Activated T-cell treated with anti-CD3 and anti-CD28 coated beads, Interleukin-2, amount 50 U/mL, for 4 hours (primary cell): ENCODE results near the gene PDCD1. TPM values are rescaled to one million over a fixed set of nuclear protein-coding genes. Genes with fewer than 3 reads are reported as not detected.
"Not testable (repeated sequence)": the region's sequence is repeated elsewhere in the genome, so short reads cannot be mapped to it uniquely, and the experiment has no call there.

Experiments used
- ATAC-seq, 2 donors: fragments of 200-7000 bp; cut with Tn5 transposase; one replicate each; pipeline ENCODE4 v1.10.0; 2021
- DNase-seq: peaks from one replicate; pipeline ENCODE4 v3.0.0-alpha.2; 2020
- H3K27me3 Mint-ChIP-seq: one replicate; pipeline ENCODE4 v1.8.0; 2021; ENCODE audit warnings: low read depth, mixed read lengths
- H3K36me3 Mint-ChIP-seq: one replicate; pipeline ENCODE4 v1.8.0; 2022; ENCODE audit warnings: mixed read lengths; ENCODE audit not compliant: insufficient read depth
- H3K4me1 Mint-ChIP-seq: one replicate; pipeline ENCODE4 v1.8.0; 2021; ENCODE audit warnings: low read depth, mixed read lengths
- H3K4me3 Mint-ChIP-seq: one replicate; pipeline ENCODE4 v1.8.0; 2021; ENCODE audit warnings: mild to moderate bottlenecking, moderate library complexity, mixed read lengths
- H3K9me3 Mint-ChIP-seq: one replicate; pipeline ENCODE4 v1.8.0; 2021; ENCODE audit warnings: mixed read lengths
- total RNA-seq, 3 donors: library from RNA; stranded (reverse); gene quantifications; one replicate each; pipeline ENCODE4 v1.2.1, GENCODE V29; 2021

PDCD1 gene
- total RNA-seq, 3 donors from 2014 or later = 60.5 to 102 (median 77.3) TPM

DNA sequence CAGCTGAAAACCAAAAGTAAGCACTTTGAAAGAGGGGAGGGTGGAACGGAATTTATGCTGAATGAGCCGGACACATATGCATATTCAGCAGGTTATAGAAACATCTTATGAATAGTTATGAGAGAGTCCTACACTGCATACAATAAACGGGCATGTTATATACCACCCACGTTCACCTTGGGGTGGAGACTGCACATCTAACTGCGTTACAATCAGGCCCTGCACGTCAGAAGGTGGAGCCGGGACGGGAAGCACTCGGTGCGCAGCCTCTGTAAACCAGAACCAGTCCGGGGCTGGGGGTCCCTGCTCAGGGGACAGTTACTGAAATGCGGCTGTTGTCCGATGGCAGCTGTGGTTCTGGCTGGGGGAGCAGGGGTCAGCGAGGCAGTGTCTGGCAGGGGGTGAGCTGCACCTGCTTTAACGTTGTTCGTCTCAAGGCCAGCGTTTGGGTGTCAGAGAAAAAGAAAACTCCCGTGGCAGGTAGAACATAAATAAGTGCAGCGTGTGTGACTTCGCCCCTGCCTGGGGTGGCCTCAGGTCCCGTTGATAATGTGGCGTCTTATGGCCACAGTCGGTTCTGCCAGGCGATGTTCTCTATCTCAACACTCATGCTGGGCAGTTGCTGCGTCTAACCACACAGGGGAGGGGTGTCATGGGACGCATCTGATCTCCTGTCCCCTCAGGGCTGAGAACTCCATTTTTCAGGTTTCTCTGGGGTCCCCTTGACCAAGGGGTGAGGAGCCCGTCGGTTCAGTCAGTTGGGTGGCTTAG is 24.8 kb downstream of the PDCD1 start:
- DNase-seq, H3K4me1 Mint-ChIP-seq, H3K4me3 Mint-ChIP-seq, ATAC-seq, H3K9me3 Mint-ChIP-seq, H3K36me3 Mint-ChIP-seq, H3K27me3 Mint-ChIP-seq: not testable (repeated sequence)

DNA sequence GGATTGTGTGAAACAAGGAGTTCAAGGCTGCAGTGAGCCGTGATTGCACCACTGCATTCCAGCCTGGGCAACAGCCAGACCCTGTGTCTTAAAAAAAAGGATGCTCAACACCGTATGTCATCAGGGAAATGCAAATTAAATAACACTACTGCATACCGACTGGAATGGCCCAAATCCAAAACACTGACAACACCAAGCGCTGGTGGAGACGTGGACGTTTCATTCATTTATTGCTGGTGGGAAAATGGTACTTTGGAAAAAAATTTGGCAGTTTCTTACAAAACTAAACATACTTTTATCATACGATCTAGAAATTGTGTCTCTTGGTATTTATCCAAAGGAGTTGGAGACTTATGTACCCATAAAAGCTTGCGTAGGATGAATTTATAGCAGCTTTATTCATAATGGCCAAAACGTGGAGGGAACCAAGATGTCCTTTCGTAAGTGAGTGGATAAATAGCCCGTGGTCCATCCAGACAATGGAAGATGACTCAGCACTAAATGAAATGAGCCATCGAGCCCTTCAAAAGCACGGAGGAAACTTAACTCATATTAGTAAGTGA is 25.5 kb downstream of the PDCD1 start:
- H3K36me3 Mint-ChIP-seq = no peaks in the 10 kb centered on the region
- no peak overlapping the region for H3K4me3 Mint-ChIP-seq
- H3K27me3 Mint-ChIP-seq = peaks cover 8% of the 10 kb centered on the region
- peaks cover 6% of the 10 kb centered on the region for H3K9me3 Mint-ChIP-seq
- ATAC-seq = no peak
- DNase-seq = no peak
- H3K4me1 Mint-ChIP-seq = peaks cover 5% of the 10 kb centered on the region

DNA sequence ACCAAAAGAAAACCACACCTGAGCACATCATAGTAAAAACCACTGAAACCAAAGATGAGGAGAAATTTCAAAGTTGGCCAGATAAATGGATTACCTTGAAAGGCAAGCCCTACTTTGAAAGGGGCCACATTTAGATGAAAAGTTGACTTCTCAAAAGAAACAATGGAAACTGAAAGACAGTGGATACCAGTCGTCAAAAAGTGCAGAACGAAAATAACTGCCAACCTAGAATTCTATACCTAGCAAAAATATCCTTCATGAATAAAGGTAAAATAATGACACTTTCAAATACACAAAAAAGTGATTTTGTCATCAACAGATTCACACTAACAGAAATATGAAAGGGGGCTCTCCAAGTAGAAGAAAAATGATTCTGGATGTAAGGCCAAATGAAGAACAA is 31.3 kb downstream of the PDCD1 start:
- ATAC-seq (no peak), DNase-seq (no peak)
- H3K36me3 Mint-ChIP-seq = no peaks in the 10 kb centered on the region
- H3K4me3 Mint-ChIP-seq = no peak overlapping the region
- peaks cover 19% of the 10 kb centered on the region for H3K27me3 Mint-ChIP-seq
- H3K4me1 Mint-ChIP-seq = no peaks in the 10 kb centered on the region
- peaks cover 13% of the 10 kb centered on the region for H3K9me3 Mint-ChIP-seq

DNA sequence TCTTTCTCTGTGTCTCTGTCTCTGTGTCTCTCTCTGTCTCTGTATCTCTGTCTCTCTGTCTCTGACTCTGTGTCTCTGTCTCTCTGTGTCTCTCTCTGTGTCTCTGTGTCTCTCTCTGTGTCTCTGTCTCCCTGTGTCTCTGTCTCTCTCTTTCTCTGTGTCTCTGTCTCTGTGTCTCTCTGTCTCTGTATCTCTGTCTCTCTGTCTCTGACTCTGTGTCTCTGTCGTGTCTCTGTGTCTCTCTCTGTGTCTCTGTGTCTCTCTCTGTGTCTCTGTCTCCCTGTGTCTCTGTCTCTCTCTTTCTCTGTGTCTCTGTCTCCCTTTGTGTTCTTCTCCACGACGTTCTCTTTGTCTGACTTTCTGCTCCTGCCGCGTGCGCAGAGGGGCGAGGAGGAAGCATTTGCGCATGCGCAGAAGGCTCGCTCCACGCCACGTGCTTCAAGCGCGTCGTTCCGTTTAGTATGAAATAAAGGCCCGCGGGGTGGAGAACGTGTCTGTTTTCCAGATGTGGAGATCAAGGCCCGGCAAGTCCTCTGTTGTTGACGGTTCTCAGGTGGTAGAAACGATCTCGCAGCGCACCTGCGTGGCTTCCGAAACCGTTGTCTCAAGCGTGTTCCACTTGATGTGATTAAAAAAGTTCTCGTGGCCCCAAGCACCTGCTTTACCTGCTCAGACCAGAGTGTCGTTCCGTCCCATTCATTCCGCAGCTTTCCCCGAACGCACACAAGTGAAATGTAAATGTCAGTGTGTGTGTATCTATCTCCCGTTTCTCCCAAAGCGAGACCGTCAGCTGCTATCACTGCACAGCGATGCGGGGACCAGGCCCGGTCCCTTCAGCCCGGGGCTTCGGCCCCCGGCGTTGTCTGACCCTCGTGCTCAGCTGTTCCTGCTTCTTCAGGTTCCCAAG is 34.9 kb downstream of the PDCD1 start:
- H3K4me3 Mint-ChIP-seq, H3K4me1 Mint-ChIP-seq, DNase-seq, ATAC-seq, H3K36me3 Mint-ChIP-seq: not testable (repeated sequence)
- Mint-ChIP-seq H3K9me3 (peaks cover 13% of the 10 kb centered on the region), H3K27me3 (peaks cover 14% of the 10 kb centered on the region)

DNA sequence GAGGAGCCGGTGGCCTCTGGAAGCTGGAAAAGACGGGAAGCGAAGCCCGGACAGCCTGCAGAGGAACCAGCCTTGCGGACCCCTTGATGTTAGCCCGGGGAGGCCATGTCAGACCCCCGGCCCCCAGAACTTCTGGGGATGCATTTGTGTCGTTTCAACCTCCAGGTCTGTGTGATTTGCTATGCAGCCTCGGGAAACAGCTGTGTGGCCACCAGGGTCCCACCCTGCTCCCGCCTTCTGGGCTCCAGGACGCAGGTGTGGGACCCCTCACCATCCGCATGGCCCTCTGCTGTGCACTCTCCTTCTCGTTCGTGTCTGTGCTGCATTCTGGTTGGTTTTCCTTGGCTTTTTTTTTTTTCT is 36.5 kb downstream of the PDCD1 start:
- Mint-ChIP-seq H3K4me1 (peaks cover 5% of the 10 kb centered on the region), H3K27me3 (peaks cover 14% of the 10 kb centered on the region), H3K36me3 (no peaks in the 10 kb centered on the region), H3K4me3 (no peak overlapping the region), H3K9me3 (peaks cover 9% of the 10 kb centered on the region)
- ATAC-seq = no peak
- no peak for DNase-seq

DNA sequence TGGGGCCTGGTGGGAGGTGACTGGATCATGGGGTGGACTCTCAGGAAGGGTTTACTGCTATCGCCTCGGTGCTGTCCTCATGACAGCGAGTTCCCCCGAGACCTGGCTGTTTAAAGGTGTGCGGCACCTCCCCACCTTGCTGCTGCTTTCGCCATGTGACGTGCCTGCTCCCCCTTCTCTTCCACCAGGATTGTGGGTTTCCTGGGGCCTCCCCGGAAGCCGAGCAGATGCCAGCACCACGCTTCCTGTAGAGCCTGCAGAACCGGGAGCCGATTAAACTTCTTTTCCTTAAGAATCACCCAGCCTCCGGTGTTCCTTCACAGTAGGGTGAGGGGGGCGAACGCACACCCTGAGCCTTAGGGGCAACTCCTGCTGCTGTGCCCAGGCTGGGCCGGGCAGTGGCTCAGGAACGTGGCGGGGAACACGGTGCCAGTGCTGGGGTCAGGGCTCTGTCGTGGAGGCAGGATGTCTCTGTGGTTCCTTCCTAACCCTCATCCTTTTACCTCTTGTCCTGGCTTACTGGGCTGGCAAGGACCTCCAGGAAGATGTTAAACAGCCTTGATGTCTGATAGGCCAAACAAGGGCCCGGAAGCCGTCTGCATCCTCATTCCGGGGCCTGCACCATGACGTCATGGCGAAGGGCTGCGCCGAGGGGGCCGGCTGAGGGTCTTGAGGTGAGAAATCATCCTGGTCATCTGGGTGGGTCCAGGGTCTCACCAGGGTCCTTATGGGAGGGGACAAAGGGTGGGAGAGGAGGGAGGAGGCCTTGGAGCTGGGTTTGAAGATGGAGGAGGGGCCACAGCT is 37.0 kb downstream of the PDCD1 start:
- Mint-ChIP-seq H3K4me1 (peaks cover 5% of the 10 kb centered on the region), H3K9me3 (peaks cover 3% of the 10 kb centered on the region), H3K27me3 (peaks cover 13% of the 10 kb centered on the region), H3K4me3 (no peak overlapping the region), H3K36me3 (no peaks in the 10 kb centered on the region)
- ATAC-seq (no peak), DNase-seq (no peak)

DNA sequence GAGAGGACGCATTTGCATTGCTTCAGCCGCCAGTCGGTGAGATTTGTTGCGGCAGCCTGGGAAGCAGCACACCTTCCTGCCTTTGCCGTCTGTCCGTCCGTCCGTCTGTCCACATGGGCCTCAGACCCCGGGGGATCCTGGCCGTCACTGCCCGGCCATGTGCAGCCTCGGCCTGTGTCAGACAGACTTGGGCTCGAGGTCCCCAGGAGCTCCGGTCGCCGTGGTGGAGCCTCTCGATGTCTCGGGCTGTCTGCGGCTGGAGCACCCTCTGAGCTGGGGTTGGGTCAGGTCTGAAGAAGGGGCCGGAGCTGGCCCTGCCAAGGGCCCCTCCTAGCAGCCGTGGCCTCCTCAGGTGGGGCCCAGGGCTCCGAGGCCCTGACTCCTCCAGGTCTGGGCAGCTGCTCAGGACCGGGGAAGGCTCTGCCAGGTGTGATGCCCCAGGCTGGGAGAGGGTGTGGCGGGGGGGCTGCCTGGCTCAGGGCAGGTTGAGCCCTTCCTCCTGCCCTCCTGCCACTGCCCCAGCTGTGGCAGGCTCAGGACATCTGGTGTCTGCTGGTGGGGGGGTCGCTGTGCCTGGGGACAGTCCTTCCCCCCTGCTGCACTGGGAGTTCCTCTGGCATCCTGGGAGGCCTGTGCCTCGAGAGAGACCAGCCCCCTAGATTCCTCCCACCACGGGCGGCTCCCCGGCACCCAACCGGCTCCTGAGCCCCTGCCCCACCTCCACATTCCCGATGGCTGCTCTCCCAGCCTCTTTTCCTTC is 37.9 kb downstream of the PDCD1 start:
- Mint-ChIP-seq H3K4me1 (peaks cover 5% of the 10 kb centered on the region), H3K27me3 (peaks cover 12% of the 10 kb centered on the region), H3K36me3 (no peaks in the 10 kb centered on the region), H3K9me3 (no peaks in the 10 kb centered on the region), H3K4me3 (no peak overlapping the region)
- DNase-seq (no peak), ATAC-seq (no peak)

DNA sequence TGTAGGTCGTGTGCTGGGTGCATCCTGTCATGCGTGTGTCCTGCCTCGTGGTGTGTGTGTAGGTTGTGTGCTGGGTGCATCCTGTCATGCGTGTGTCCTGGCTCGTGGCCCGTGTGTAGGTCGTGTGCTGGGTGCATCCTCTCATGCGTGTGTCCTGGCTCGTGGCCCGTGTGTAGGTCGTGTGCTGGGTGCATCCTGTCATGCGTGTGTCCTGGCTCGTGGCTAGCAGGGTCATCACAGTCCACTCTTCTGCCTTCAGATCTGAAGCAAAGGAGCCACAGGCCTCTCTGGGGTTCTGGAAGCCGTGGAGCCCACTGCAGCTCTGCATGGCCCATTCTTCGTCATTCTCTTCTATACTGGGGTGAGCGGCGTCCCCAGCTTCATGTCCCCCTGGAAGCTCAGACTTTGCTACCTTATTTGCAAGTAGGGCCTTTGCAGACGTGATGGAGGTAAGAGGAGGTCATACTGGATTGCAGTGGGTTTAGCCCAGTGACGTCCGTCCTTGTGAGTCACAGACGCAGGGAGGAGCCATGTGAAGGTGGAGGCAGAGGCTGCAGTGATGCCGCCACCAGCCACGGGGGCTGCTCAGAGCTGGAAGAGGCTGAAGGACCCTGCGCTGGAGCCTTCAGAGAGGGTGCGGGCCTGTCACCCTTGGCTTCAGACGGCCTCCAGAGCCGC is 38.6 kb downstream of the PDCD1 start:
- not testable (repeated sequence) for H3K4me1 Mint-ChIP-seq, ATAC-seq, DNase-seq, H3K9me3 Mint-ChIP-seq, H3K4me3 Mint-ChIP-seq, H3K36me3 Mint-ChIP-seq
- peaks cover 11% of the 10 kb centered on the region for H3K27me3 Mint-ChIP-seq

DNA sequence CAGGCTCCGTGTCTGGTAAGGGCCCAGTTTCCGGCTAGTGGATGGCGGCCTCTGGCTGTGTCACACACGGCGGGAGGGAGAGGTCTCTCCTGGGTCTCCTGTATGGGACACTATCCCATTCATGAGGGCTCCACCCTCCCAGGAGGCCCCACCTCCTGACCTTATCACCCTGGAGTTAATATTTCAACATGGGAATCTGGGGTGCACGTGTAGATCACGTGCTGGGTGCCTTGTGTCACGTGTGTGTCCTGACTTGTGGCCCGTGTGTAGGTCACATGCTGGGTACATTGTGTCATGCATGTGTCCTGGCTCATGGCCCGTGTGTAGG is 39.8 kb downstream of the PDCD1 start:
- H3K27me3 Mint-ChIP-seq = peaks cover 9% of the 10 kb centered on the region
- H3K4me3 Mint-ChIP-seq = no peak overlapping the region
- no peaks in the 10 kb centered on the region for H3K9me3 Mint-ChIP-seq
- ATAC-seq (no peak), DNase-seq (no peak)
- H3K36me3 Mint-ChIP-seq = no peaks in the 10 kb centered on the region
- peaks cover 6% of the 10 kb centered on the region for H3K4me1 Mint-ChIP-seq

DNA sequence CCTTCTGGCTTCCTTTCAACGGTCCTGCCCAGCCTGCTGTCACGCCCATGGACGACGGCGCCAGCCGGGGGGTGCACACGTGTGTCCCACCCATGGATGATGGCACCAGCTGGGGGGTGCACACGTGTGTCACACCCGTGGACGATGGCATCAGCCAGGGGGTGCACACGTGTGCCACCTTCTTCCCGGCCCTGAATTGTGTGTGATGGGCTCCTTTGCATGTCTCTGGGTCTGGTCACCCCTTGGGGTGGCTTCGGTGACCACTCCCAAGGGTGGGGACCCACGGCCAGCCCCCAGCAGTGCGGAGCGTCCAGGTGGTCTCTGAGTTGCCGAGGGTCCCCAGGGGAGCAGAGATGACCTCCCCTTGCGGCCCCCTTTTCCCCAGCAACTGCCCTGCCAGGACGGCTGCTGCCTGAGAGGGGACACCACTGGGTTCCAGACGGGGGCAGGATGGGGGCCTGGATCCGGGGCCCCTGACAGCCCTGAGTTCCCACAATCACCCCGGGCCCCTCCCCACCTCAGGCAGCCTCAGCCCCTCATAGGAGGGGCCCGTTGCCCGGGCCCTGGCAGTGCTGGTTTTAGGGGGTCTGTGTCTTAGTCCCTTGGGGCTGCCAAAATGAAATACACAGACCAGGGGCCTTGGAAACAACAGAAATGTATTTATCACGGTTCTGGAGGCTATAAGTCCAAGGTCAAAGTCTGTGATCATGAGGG is 40.3 kb downstream of the PDCD1 start:
- no peak overlapping the region for H3K4me3 Mint-ChIP-seq
- peaks cover 7% of the 10 kb centered on the region for H3K4me1 Mint-ChIP-seq
- no peaks in the 10 kb centered on the region for H3K9me3 Mint-ChIP-seq
- H3K36me3 Mint-ChIP-seq = no peaks in the 10 kb centered on the region
- DNase-seq (no peak), ATAC-seq (no peak)
- peaks cover 5% of the 10 kb centered on the region for H3K27me3 Mint-ChIP-seq

DNA sequence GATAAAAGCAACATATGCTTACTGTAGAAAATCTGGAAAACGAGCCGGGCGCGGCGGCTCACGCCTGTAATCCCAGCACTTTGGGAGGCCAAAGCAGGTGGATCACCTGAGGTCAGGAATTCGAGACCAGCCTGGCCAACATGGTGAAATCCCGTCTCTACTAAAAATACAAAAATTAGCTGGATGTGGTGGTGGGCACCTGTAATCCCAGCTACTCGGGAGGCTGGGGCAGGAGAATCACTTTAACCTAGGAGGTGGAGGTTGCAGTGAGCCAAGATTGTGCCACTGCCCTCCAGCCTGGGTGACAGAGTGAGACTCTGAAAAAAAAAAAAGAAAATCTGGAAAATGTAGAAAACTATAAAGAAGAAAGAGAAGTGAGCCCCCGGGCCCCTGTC is 40.9 kb downstream of the PDCD1 start:
- not testable (repeated sequence) for H3K4me3 Mint-ChIP-seq, H3K9me3 Mint-ChIP-seq, H3K27me3 Mint-ChIP-seq, DNase-seq, H3K36me3 Mint-ChIP-seq, ATAC-seq, H3K4me1 Mint-ChIP-seq

DNA sequence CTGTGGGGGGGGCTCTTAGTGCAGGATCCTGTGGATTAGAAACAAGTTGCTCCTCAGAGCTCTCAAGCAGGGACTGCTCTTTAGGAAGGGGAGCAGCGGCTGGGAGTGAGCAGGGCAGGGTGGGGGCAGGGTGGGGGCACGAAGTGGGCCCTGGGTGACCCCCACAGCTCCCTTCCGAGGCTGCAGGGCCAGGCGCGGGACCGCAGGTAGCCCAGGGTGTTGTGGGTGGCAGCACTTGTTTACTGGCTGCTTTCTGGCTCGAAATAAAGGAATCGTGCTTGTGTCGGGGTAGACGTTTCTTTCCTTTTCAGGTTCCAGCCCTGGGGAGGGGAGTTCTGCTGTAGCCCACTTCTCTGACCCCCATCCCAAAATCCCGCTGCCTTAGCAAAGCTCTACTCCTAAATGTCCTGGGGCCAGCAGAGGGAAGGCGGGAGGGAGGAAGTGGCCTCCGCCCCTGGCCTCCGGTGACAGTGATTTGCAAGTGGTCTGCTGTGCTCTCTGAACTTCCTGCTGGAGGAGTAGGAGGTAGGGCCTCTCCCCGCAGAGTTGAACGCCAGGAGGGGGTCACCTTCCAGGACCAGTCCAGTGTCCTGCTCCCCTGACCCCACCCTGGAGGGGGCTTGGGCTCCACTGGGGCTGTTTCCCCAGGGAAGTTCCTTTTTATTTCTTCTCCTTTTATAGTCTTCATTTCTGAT is 41.4 kb downstream of the PDCD1 start:
- no peaks in the 10 kb centered on the region for H3K9me3 Mint-ChIP-seq
- peaks cover 7% of the 10 kb centered on the region for H3K4me1 Mint-ChIP-seq
- no peak for DNase-seq
- no peaks in the 10 kb centered on the region for H3K36me3 Mint-ChIP-seq
- no peak overlapping the region for H3K4me3 Mint-ChIP-seq
- ATAC-seq = no peak
- peaks cover 2% of the 10 kb centered on the region for H3K27me3 Mint-ChIP-seq
